GM19035 (cell line): ENCODE results near the gene FBXO48.

Source experiments
- ATAC-seq: cut with Tn5 transposase; IDR thresholded peaks from one replicate; pipeline ENCODE4 v1.9.1; 2021; ENCODE audit not compliant: unreplicated experiment

Gene FBXO48

GRCh38 chr2:68438455-68439303 is 28.4 kb downstream of the FBXO48 start:
- no peak for ATAC-seq

- no peak for ATAC-seq
Measured at GRCh38 chr2:68436270-68436669, 30.8 kb downstream of the FBXO48 start.

GRCh38 chr2:68435615-68436014 is 31.5 kb downstream of the FBXO48 start:
- ATAC-seq, result no peak

GRCh38 chr2:68434981-68435380 is 32.1 kb downstream of the FBXO48 start:
- no peak for ATAC-seq

GRCh38 chr2:68432696-68433658 is 34.1 kb downstream of the FBXO48 start:
- no peak for ATAC-seq

GRCh38 chr2:68431316-68431972 is 35.6 kb downstream of the FBXO48 start:
- no peak for ATAC-seq

GRCh38 chr2:68429311-68429826 is 37.7 kb downstream of the FBXO48 start:
- ATAC-seq, result no peak

- ATAC-seq, result no peak
Measured at GRCh38 chr2:68428746-68429145, 38.3 kb downstream of the FBXO48 start.

GRCh38 chr2:68428126-68428525 is 39.0 kb downstream of the FBXO48 start:
- ATAC-seq, result no peak

GRCh38 chr2:68426848-68427579 is 40.1 kb downstream of the FBXO48 start:
- ATAC-seq, result peak; percentile 26

GRCh38 chr2:68426446-68426845 is 40.6 kb downstream of the FBXO48 start:
- ATAC-seq, result no peak

GRCh38 chr2:68425503-68425902 is 41.6 kb downstream of the FBXO48 start:
- no peak for ATAC-seq

GRCh38 chr2:68423966-68424650 is 43.0 kb downstream of the FBXO48 start:
- ATAC-seq, result peak; percentile 78

- no peak for ATAC-seq
Measured at GRCh38 chr2:68420254-68420910, 46.7 kb downstream of the FBXO48 start.

GRCh38 chr2:68418855-68419254 is 48.2 kb downstream of the FBXO48 start:
- no peak for ATAC-seq

GRCh38 chr2:68418419-68418818 is 48.7 kb downstream of the FBXO48 start:
- no peak for ATAC-seq

GRCh38 chr2:68417926-68418325 is 49.2 kb downstream of the FBXO48 start:
- ATAC-seq, result no peak

- ATAC-seq, result no peak
Measured at GRCh38 chr2:68416081-68416675, 50.9 kb downstream of the FBXO48 start.

- no peak for ATAC-seq
Measured at GRCh38 chr2:68415521-68415920, 51.6 kb downstream of the FBXO48 start.
